MM.1S (cell line): ENCODE measurements around the gene DVL1.

Experiments
- DNase-seq: peaks from one replicate; pipeline ENCODE4 v3.0.0-alpha.2; 2015
- H2AFZ ChIP-seq: fragments of 300-600 bp; sonication (generic); 2 replicates; pipeline ENCODE4 v1.6.0; 2016; ENCODE audit warnings: antibody characterized with exemption, low read length
- H3F3A ChIP-seq: fragments of 300-600 bp; sonication (generic); 2 replicates; pipeline ENCODE4 v1.6.1; 2016; ENCODE audit warnings: mild to moderate bottlenecking, antibody characterized with exemption, low read length, moderate library complexity, mixed read lengths; ENCODE audit not compliant: insufficient read depth
- H3K27ac ChIP-seq: fragments of 300-600 bp; sonication (generic); 2 replicates; pipeline ENCODE4 v1.5.1; 2016; ENCODE audit warnings: mild to moderate bottlenecking, low read length
- H3K27me3 ChIP-seq: fragments of 300-600 bp; sonication (generic); replicated peaks from 2 replicates; pipeline ENCODE4 v1.6.0; 2016; ENCODE audit warnings: low read length; ENCODE audit not compliant: insufficient read depth
- H3K36me3 ChIP-seq: fragments of 300-600 bp; sonication (generic); replicated peaks from 2 replicates; pipeline ENCODE4 v1.6.1; 2016; ENCODE audit warnings: mild to moderate bottlenecking, low read length, mixed read lengths; ENCODE audit not compliant: insufficient read depth
- H3K4me1 ChIP-seq: fragments of 300-600 bp; sonication (generic); 2 replicates; pipeline ENCODE4 v1.6.1; 2016; ENCODE audit warnings: low read length, mixed read lengths
- H3K4me2 ChIP-seq: fragments of 300-600 bp; sonication (generic); 2 replicates; pipeline ENCODE4 v1.6.0; 2016; ENCODE audit warnings: low read depth, low read length
- H3K4me3 ChIP-seq: fragments of 300-600 bp; sonication (generic); 2 replicates; pipeline ENCODE4 v1.5.1; 2016; ENCODE audit warnings: low read length, mixed read lengths
- H3K79me2 ChIP-seq: fragments of 300-600 bp; sonication (generic); 2 replicates; pipeline ENCODE4 v1.6.1; 2016; ENCODE audit warnings: mixed run types, low read length, mixed read lengths
- H3K9ac ChIP-seq: fragments of 300-600 bp; sonication (generic); 2 replicates; pipeline ENCODE4 v1.6.1; 2016; ENCODE audit warnings: low read length, mixed read lengths
- H3K9me2 ChIP-seq: fragments of 300-600 bp; sonication (generic); replicated peaks from 2 replicates; pipeline ENCODE4 v1.6.1; 2016; ENCODE audit warnings: mild to moderate bottlenecking, low read length, mixed read lengths; ENCODE audit not compliant: insufficient read depth
- H3K9me3 ChIP-seq: fragments of 300-600 bp; sonication (generic); replicated peaks from 2 replicates; pipeline ENCODE4 v1.6.1; 2016; ENCODE audit warnings: mild to moderate bottlenecking, low read length, mixed read lengths; ENCODE audit not compliant: insufficient read depth
- H4K20me1 ChIP-seq: fragments of 300-600 bp; sonication (generic); 2 replicates; pipeline ENCODE4 v1.6.1; 2016; ENCODE audit warnings: mild to moderate bottlenecking, low read length, moderate library complexity, mixed read lengths; ENCODE audit not compliant: insufficient read depth
- CTCF ChIP-seq: fragments of 300-600 bp; sonication (generic); IDR thresholded peaks from 2 replicates; pipeline ENCODE4 v1.5.1; 2016; ENCODE audit warnings: antibody characterized with exemption, low read length, mixed read lengths
- EZH2 ChIP-seq: fragments of 300-600 bp; sonication (generic); optimal IDR thresholded peaks from 2 replicates; pipeline ENCODE3; 2017; ENCODE audit warnings: low read depth, mild to moderate bottlenecking, antibody characterized with exemption, low read length, mixed read lengths
- EZH2phosphoT487 ChIP-seq: fragments of 300-600 bp; sonication (generic); IDR thresholded peaks from 2 replicates; pipeline ENCODE4 v1.6.1; 2018; ENCODE audit warnings: antibody characterized with exemption, low read length

The DVL1 gene

GRCh38 chr1:1347026-1347595 lies 2.1 kb downstream of the DVL1 start:
- Histone ChIP-seq H3K4me3 (no peak overlapping the region), H3K4me1 (no peaks in the 10 kb centered on the region), H3K27ac (no peak overlapping the region), H3K9me3 (no peaks in the 10 kb centered on the region), H3K9ac (no peak overlapping the region), H3K79me2 (peaks cover 22% of the 10 kb centered on the region), H3K4me2 (no peak overlapping the region; the same call in 1 of the 2 replicates), H3F3A (no peaks in the 10 kb centered on the region), H3K27me3 (peaks cover 5% of the 10 kb centered on the region; the same call in 1 of the 2 replicates), H2AFZ (no peak overlapping the region), H4K20me1 (no peaks in the 10 kb centered on the region), H3K9me2 (no peaks in the 10 kb centered on the region), H3K36me3 (no peaks in the 10 kb centered on the region)
- TF ChIP-seq CTCF (no peak), EZH2phosphoT487 (no peak), EZH2 (no peak)
- DNase-seq, result no peak

- no peak for DNase-seq
- no peaks in the 10 kb centered on the region for H3K9me2 ChIP-seq
- H3K79me2 ChIP-seq, result peaks cover 22% of the 10 kb centered on the region
- no peak overlapping the region for H3K27ac ChIP-seq
- H3F3A ChIP-seq, result no peaks in the 10 kb centered on the region
- no peak overlapping the region for H3K9ac ChIP-seq
- no peak overlapping the region for H2AFZ ChIP-seq
- peaks cover 2% of the 10 kb centered on the region; the same call in 1 of the 2 replicates for H3K27me3 ChIP-seq
- H3K4me1 ChIP-seq, result no peaks in the 10 kb centered on the region
- no peak overlapping the region for H3K4me2 ChIP-seq
- H3K9me3 ChIP-seq, result no peaks in the 10 kb centered on the region
- H3K36me3 ChIP-seq, result no peaks in the 10 kb centered on the region
- H3K4me3 ChIP-seq, result no peak overlapping the region
- TF ChIP-seq CTCF, result no peak
- no peaks in the 10 kb centered on the region for H4K20me1 ChIP-seq
These were observed 2.7 kb downstream of the DVL1 start for GRCh38 chr1:1346501-1346890.

GRCh38 chr1:1345860-1346500 lies 3.2 kb downstream of the DVL1 start:
- no peaks in the 10 kb centered on the region for H3K9me2 ChIP-seq
- H3K4me2 ChIP-seq, result no peak overlapping the region
- H3K9me3 ChIP-seq, result no peaks in the 10 kb centered on the region
- H3K4me1 ChIP-seq, result no peaks in the 10 kb centered on the region
- peaks cover 22% of the 10 kb centered on the region for H3K79me2 ChIP-seq
- no peak overlapping the region for H3K9ac ChIP-seq
- H3K4me3 ChIP-seq, result no peak overlapping the region
- DNase-seq, result no peak
- no peak overlapping the region for H3K27ac ChIP-seq
- no peaks in the 10 kb centered on the region for H3K36me3 ChIP-seq
- H4K20me1 ChIP-seq, result no peaks in the 10 kb centered on the region
- TF ChIP-seq EZH2phosphoT487, result no peak
- TF ChIP-seq EZH2, result no peak
- no peak for TF ChIP-seq CTCF
- no peaks in the 10 kb centered on the region for H3F3A ChIP-seq
- no peaks in the 10 kb centered on the region for H3K27me3 ChIP-seq
- H2AFZ ChIP-seq, result no peak overlapping the region
